Medulla oblongata (tissue), 1 donor: ENCODE data around the gene GABRA4.

Source experiments
- DNase-seq: peaks from one replicate; pipeline ENCODE4 v3.0.0-alpha.2; 2015; ENCODE audit errors: extremely low spot score

GABRA4 gene

DNA sequence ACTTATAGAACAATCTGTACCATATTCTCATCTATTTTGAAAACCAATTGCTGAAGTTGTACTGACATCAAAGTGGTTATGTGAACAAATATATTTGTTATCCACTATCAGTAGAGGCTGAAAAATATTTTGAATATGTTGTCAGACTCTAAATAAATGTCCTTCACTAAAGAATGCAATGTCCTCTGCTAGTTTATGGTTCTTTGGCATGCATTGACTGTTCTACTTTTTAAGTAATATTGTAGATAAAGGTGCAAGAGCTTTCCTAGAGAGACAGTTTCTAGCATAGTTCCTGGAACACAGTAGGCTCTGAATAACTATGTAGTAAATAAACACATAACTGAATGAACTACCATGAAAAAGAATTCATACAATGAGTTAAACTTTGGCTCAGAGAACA is 66.2 kb downstream of the GABRA4 start:
- DNase-seq: no peak

DNA sequence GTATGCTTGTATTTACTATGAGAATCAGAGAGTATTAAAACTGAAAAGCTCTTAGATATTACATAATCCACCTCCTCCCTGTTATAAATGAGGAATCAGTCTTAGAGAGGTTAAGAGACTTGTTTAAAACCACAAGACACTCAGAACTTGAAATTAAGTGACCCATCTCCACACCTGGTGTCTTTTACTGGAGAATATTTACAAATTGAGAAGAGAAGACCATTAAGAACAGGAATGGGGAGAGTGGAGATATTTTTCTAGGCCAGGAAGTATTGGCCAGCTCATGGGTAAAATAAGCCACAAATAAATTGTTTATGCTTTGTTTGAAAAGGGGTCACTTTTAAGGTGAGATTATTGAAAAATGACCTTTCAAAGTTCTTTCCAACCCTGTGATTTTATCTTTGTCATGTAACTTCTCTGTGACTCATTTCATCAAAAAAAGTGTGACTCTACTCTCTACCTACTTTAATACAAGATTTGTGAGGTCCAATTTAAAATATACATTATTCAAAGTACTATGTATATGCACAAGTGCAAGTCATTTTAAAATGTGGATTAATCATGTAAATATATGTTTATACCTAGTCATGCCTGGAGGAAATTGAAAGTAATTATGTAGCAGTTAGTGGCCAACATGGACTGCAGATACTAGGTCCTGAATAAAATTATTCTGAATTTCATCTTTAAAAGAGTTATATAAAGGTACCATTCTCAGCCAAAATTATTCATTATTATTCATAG is 68.4 kb downstream of the GABRA4 start:
- DNase-seq: no peak

DNA sequence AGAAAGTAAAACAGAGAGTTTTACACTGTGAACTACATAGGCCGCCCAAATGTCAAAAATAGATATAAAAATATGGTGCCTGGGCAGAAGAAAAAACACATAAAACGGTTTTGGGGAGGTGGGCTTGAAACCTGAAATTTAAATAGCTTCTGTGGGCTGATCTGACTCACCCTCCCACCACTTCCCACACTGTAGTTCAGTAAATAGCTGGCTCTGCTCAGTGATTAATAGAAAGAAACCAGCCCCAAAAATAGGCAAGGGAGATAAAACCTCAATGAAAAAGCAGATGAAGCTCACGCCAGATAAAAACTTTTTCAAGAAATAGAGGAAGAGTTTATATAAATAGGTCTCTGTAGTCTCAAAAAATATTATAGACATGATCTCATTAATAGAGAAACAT is 71.2 kb downstream of the GABRA4 start:
- DNase-seq: no peak

DNA sequence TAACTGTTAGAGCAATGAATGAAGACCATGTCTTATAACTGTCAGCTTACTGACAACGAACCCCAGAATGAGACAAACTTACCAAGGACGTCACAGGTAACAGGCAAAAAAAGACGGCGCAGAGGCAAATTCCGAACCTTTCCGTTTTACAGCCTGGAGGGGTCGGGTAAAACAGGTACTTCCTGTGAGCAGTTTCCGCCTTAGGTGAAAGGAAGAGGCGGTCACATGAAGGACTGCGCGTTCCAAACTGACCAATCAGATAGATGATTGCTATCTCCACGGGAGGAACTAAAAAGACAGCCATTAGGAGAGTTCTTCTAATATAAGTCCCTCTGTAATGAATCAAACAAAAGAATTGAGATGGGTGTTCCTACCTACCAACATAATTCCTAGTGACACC is 84.3 kb downstream of the GABRA4 start, which contains the start of gene COX7B2:
Gene COX7B2, minus strand, starts transcription at position 168 of the 400 bp plus-strand sequence. CDS start 174,053 bp downstream, outside the sequence.
- no peak for DNase-seq

DNA sequence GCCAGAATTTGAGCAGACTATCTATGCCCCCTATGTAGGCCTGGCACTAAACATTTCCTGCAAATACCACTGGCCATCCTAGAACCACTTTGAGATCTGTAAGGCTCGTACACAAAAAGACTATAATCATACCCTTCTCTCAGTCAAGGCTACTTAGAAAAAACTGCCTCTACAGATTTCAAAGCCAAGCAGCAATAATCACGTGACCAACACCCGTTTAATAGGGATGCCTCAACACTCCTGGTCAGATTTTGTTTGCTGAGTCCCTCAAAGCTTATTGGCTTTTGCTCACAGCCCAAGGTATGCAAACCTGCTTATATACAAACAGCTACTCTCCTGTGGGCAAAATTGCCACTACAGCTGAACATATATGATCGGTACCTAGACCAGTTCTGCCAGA is 85.2 kb downstream of the GABRA4 start:
- no peak for DNase-seq

DNA sequence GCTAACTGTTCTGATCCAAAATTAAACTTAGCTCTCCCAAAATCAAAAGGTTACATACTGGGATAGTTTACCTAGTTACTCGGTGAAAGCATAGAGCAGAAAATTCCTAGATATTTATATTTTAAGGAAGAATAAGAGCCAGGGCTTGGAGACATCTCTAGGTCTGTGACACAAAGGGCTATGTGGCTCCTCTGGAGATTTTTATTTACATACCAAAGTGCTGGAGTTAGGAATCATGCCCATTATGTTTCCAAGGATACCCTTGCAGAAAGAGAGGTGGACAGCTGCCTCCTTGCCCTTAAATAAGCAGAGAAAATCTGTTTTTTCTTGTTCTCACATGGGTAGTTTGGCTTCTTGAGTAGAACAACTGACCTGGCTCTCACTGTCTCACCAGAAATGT is 93.3 kb downstream of the GABRA4 start:
- DNase-seq: no peak

DNA sequence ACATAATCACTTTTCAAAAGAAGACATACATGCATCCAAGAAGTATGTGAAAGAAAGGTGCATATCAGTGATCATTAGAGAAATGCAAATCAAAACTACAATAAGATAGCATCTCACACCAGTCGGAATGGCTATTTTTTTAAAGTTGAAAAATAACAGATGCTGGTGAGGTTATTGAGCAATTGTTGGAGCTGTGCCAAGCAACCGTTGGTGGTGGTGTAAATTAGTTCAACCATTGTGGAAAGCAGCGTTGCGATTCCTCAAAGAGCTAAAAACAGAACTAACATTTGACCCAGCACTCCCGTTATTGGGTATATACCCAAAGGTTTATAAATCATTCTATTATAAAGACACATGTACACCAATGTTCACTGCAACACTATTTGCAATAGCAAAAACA is 98.6 kb downstream of the GABRA4 start:
- DNase-seq: no peak

DNA sequence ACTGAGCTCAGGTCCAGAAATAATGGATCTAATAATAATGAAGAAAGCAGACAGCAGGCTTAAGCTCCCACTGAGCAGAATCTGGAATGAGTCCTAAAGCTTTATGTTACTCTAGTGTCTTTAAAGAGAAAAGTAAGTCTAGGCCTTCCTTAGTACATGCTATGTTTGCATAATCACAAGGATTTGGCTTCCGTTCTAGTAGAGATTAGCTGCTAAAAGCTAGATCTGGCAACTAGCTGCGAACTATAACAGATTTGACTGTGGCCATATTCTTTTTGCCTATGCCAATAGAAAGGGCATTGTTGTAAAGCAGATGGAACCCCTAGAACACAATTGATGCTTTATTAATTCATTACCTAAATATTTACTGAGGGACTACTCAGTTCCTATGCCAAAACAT is 103.3 kb downstream of the GABRA4 start:
- DNase-seq: no peak

- DNase-seq: no peak
These were observed 104.0 kb downstream of the GABRA4 start for GRCh38 chr4:46889410-46889809.

GRCh38 chr4:46886711-46887110 is 106.7 kb downstream of the GABRA4 start:
- DNase-seq: no peak

DNA sequence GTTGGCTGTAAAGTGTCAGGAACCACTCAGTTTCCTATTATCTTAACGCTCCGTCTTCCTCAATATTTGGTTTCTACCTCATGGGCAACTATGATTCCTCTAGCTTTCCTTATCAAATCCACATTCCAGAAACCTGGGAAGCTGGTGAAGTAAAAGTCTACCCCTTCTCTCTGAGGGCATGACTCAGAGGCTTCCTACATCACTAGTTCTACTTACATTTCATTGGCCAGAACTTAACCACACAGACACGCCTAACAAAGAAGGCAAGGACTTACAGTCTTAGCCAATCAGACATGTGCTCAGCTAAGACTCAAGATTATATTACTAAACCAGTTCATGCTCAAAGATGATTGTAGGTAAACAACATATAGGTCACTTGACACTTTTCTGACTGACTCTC is 114.7 kb downstream of the GABRA4 start:
- no peak for DNase-seq

DNA sequence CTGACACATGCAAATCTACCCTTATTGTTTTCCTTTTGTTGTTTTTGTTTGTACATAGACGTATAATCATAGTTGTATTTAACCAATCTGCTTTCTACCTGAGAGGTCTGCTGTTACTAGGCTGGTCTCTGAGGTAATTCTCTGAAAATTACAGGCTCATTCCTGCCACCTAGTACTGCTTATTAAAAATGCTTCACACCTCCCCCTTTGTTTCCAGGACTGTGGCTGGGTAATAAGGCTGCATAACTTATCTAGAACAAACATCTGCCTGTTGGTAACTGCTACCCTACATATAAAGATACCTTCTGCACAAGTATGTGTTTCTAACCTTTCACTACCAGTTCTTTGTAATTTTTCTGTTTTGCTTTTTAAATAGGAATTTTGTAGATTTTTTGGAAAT is 118.6 kb downstream of the GABRA4 start:
- DNase-seq: no peak

DNA sequence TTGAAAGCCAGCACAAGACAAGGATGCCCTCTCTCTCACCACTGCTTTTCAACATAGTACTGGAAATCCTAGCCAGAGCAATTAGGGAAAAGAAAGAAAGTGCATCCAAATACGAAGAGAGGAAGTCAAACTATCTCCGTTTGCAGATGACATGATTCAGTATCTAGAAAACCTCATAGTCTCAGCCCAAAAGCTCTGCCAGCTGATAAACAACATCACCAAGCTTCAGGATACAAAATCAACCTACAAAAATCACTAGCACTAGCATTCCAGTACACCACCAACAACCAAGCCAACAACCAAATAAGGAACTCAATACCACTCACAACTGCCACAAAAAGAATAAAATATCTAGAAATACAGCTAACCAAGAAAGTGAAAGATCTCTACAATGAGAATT is 123.0 kb downstream of the GABRA4 start:
- DNase-seq: no peak
